ENCODE measurements around the gene PRR33.

Gene PRR33

DNA sequence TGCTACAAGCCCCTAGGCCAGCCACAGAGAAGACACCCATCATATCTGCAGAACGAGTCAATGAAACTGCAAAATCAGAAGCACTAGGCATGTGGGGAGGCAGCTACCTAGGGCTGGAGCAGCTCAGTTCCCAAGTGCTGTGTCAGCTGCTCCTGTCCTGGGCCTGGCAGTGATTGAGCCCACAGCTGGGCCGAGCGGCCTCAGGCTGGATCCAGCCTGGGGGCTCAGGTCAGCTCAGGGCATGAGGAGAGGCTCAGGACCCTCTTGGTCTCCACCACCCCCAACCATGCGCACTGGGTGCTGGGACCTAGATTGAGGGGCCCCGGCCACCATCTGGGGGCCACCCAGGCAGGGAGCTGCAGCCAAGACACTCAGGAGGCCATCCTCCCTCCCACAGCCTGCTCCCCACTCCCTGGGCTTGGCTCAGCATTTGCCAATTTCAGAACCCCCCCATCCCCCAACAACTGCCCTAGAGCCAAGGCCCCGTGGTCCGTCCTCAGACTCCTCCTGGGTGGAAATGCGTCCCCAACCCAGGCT lies 25.4 kb upstream of the PRR33 start:
- DNase-seq (ENCODE audit: low read depth in 2 of 3, low spot score in 1 of 3), result no peak

DNA sequence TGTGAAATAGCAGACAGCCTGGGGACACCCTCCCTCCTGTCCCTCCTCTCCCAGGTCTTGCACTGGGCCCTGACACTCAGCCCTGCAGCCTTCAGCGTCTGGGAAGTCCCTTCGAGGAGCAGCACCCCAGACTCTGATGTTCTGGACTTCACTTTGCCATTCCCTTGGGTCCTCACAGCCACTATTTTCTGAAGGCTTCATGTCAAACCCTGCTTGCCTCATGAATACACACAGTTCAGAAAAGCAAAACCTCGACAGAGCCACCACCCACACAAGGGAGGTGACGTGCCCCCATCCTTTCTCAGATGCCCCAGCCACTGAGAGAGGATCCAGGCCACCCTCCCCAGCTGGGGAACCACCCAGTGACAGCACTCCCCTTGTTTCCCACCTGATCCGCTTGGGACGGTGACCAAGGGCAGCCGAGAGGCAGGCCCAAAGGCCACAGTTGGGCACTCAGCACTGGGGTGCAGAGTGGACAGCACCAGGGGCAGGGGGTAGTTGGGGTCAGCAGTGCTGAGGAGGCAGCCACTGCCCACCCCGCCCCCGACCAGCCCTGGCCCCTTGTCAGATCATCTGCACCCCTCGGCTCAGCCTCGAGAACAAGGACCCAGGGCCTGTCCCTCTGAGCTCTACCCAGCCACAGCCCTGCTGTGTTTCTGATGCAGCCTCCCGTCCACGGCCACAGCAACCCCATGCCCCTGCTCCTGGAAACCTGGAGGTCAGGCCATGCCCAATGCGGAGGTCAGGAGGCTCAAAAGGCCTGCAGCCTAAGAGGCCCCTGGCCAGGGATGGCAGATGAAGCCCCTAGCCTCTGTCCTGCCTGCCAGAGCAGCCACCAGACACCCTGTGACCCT lies 24.7 kb upstream of the PRR33 start:
- no peak for DNase-seq (ENCODE audit: low read depth in 2 of 3, low spot score in 1 of 3)

GRCh38 chr11:1915795-1916131 lies 24.1 kb upstream of the PRR33 start:
- no peak for DNase-seq (ENCODE audit: low read depth in 2 of 3, low spot score in 1 of 3)

DNA sequence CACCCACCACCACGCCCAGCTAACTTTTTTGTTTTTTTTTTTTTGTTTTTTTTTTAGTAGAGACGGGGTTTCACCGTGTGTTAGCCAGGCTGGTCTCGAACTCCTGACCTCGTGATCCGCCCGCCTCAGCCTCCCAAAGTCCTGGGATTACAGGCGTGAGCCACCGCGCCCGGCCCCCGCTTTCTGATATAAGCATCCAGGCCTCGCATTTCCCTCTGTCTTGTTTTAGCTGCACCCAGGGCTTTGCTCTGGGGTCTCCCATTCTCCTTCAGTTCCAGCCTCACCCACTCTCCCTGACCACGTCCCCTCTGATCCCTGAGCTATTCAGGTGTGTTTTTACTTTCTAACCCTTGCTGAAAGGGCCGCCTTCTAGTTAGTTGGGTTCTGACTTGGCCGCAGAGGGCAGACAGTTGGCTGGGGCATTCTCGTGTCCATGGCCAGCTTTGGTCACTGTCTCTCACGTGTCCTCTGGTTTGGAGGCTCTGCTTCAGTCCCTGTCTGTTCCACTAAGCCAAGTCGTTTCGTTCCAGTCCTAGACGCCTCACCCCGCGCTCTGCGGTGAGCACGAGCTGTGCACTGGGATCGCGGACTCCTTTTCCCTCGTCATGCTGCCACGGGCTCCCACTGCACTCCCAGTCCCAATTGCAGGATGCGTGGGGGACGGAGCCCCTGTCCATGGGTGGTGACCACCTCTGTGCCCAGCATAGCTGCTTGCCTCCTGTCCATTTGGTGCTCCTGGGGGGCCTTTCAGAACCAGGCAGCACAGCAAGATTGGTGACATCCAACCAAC lies 21.8 kb upstream of the PRR33 start:
- no peak for DNase-seq (ENCODE audit: low read depth in 2 of 3, low spot score in 1 of 3)

GRCh38 chr11:1912289-1912878 lies 20.7 kb upstream of the PRR33 start:
- no peak for DNase-seq (ENCODE audit: low read depth in 2 of 3, low spot score in 1 of 3)

- no peak for DNase-seq (ENCODE audit: low read depth in 2 of 3, low spot score in 1 of 3)
Observed at GRCh38 chr11:1909524-1909923, 17.8 kb upstream of the PRR33 start.

DNA sequence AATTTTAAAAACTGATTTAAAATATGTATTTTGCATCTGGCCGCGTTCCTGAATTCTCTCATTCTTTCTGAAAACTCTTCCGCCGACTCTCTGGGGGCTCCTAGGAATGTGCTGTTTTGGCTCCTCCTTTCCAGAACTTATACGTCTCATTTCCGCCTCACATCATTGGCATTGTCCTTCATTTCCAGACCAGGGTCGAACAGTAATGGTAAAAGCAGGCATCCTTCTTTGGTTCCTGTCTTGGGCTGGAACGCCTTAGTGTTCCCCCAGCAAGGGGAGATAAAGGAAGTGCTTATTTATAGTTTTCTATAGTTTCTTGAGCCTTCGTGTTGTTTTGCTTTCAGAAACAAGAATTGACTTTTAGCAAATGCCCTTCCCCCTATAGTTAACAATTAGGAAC lies 16.9 kb upstream of the PRR33 start:
- DNase-seq (ENCODE audit: low read depth in 2 of 3, low spot score in 1 of 3), result no peak

GRCh38 chr11:1906611-1907423 lies 15.1 kb upstream of the PRR33 start:
- DNase-seq (ENCODE audit: low read depth in 2 of 3, low spot score in 1 of 3), result no peak

DNA sequence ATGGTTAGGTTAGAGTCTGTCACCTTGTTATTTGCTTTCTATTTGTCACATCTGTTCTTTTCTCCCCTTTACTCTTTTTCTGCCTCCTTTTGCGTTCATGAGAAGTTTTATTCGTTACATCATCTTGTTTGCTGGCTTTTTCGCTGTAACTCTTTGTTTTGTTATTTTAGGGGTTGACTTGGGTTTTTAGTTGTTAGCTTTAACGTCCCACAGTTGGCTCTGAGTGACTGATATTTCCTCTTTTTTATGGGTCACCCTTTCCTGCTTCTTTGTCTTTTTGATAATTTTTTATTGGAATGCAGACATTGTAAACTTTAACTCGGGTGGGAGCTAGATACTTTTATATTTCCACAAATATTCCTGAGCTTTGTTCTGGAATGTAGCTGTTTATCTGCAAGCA lies 14.5 kb upstream of the PRR33 start:
- DNase-seq (ENCODE audit: low read depth in 2 of 3, low spot score in 1 of 3), result no peak

DNA sequence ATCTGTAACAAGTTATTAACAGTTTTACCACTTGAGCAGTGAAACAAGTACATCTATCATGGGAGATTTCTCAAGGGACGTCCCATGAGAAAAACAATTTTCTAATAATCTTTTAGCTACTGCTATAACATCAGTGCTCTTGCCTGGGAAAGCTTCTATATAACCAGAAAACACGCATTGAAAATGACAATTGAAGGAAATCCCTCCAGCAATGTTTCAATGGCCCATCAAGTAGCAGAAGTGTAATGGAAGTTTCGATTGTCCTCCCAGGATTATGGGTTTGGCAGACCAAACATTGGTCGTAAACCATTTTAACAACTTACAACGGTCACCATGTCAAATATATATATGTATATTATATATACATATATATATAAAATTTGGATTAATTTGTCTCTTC lies 8.0 kb upstream of the PRR33 start:
- no peak for DNase-seq (ENCODE audit: low read depth in 2 of 3, low spot score in 1 of 3)

GRCh38 chr11:1899090-1899489 lies 7.4 kb upstream of the PRR33 start:
- DNase-seq (ENCODE audit: low read depth in 2 of 3, low spot score in 1 of 3), result no peak

GRCh38 chr11:1896923-1897322 lies 5.2 kb upstream of the PRR33 start:
- DNase-seq (ENCODE audit: low read depth in 2 of 3, low spot score in 1 of 3), result no peak

DNA sequence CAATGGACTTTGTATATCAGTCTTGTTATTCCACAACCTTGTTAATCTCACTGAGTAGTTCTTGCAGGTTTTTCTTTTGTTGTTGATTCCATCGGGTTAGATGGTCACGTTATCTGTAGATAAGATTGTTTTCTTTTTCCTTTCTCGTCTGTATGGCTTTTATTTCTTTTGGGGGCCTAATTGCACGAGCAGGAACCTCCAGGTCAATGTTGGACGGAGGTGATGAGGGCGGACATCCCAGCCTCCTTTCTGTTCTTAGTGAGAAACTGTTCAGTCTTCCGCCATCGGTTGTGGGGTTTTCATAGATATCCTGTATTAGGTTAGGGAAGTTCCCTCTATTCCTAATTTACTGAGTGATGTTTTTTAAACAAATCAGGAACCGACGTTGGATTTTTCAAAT lies 4.8 kb upstream of the PRR33 start:
- no peak for DNase-seq (ENCODE audit: low read depth in 2 of 3, low spot score in 1 of 3)

GRCh38 chr11:1894759-1895158 lies 3.1 kb upstream of the PRR33 start:
- DNase-seq (ENCODE audit: low read depth in 2 of 3, low spot score in 1 of 3), result no peak

DNA sequence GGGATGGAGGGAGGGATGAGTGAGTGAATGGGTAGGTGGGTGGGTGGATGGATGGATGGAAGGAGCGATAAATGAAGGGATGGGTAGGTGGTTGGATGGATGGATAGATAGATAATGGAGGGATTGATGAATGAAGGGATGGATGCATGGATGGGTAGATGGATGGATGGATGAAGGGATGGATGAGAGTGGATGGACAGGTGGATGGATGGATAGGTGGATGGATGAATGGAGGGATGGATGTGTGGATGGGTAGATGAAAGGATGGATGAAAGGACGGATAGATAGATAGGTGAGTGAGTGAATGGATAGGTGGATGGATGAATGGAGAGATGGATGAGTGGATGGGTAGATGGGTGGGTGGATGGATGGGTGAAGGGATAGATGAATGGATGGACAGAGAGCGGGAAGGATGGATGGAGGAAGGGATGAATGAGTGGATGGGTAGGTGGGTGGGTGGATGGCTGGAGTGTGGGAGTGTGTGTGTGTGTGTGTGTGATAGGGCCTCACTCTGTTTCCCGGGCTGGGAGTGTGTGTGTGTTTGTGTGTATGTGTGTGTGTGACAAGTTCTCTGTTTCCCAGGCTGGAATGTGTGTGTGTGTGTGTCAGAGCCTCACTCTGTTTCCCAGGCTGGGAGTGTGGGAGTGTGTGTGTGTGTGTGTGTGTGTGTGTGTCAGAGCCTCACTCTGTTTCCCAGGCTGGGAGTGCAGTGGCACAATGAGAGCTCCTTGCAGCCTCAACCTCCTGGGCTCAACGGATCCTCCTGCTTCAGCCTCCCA lies 2.1 kb upstream of the PRR33 start:
- DNase-seq (ENCODE audit: low read depth in 2 of 3, low spot score in 1 of 3), result no peak

- no peak for DNase-seq (ENCODE audit: low read depth in 2 of 3, low spot score in 1 of 3)
Observed at GRCh38 chr11:1892558-1892957, 863 bp upstream of the PRR33 start.

- DNase-seq (ENCODE audit: low read depth in 2 of 3, low spot score in 1 of 3), result no peak
Observed at GRCh38 chr11:1892116-1892515, 421 bp upstream of the PRR33 start.

DNA sequence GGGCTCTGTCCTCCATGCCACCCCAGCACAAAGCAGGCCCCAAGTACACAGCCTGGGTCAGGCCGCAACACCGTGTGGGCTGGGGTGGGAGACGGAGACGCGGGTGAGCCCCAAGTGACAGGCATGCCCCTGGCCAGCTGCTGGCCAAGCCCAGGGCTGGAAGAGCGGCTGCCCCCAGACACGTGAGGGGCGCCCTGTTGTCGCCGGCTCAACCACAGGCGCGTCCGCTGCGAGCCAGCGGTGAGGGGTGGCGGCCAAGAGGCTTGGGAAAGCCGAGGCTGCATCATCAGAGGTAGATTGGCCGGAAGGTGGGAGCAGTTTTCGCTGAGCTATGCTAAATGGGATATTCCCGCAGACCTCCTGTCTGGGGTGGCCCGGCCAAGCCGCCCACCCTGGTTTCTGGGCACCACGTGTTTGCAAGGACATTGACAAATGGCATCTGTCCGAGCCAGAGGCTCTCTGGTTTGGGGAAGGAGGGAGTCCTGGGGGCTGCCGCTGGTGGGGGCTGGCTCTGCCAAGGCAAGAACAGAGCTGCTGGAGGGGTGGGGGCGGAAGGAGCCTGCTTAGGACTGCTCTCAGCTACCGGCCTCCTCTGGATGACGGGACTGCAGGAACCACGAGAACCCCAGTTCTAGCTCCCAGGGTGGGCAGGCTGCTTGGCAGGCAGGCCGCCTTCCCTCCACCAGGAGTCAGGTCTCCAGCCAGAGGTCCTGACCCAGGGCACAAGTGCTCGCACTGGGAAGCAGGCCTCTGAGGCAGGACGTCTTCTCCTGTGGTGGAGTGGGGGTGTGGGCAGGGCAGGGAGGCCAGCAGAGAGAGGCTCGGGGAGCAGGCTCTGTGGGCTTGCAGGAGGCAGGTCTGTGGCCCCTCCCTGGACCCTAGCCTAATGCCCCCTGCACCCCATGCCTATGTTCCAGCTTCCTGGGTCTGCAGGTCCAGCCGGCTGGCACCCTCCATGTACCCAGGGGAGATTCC lies 552 bp downstream of the PRR33 start:
- DNase-seq (ENCODE audit: low read depth in 2 of 3, low spot score in 1 of 3), result no peak

Data from stimulated activated CD4-positive, alpha-beta T cell treated with anti-CD3 and anti-CD28 coated beads, Interleukin-12 subunit alpha, Interleukin-12 subunit beta, amount 100 ng/mL, for 48 hours (primary cell).